H1 (cell line): ENCODE results near the gene CDK2. TPM values are rescaled to one million over a fixed set of nuclear protein-coding genes. Genes with fewer than 3 reads are reported as not detected.

Experiments
- CTCF ChIA-PET: fragments of 300-600 bp; sonication (Branson Sonifier 250); formaldehyde crosslinking; loops from one replicate; lab custom pipeline; 2021; ENCODE audit not compliant: partially characterized antibody; lab: Charles Lee
- POLR2A ChIA-PET: fragments of 300-600 bp; sonication (Branson Sonifier 250); formaldehyde crosslinking; loops from one replicate; lab custom pipeline; 2021; ENCODE audit warnings: inconsistent platforms; ENCODE audit not compliant: partially characterized antibody; lab: Charles Lee
- DNase-seq, 2 experiments: peaks; one replicate each; pipeline versions ENCODE4 v3.0.0 to v3.0.0-alpha.2; 2010 to 2022; ENCODE audit warnings: low spot score in 2 of 2, low read depth in 1 of 2, mixed read lengths in 1 of 2
- FAIRE-seq: peaks from 2 replicates; lab custom pipeline; 2011; peaks lifted over from hg19 to GRCh38; lab: Jason Lieb, UNC
- H2AFZ ChIP-seq: 2 replicates; pipeline ENCODE4 v1.8.1; 2012; ENCODE audit warnings: low read length, inconsistent platforms
- H2AK5ac ChIP-seq: 2 replicates; pipeline ENCODE4 v1.6.1; 2013; ENCODE audit warnings: low read depth, low read length
- H2BK120ac ChIP-seq: replicated peaks from 2 replicates; pipeline ENCODE3; 2013; ENCODE audit warnings: low read depth, low read length, inconsistent platforms
- H2BK12ac ChIP-seq: 2 replicates; pipeline ENCODE4 v1.6.1; 2013; ENCODE audit warnings: low read depth, low read length
- H2BK15ac ChIP-seq: 2 replicates; pipeline ENCODE4 v1.6.1; 2013; ENCODE audit warnings: low read length
- H2BK20ac ChIP-seq: 2 replicates; pipeline ENCODE4 v1.6.1; 2013; ENCODE audit warnings: low read length
- H2BK5ac ChIP-seq: 2 replicates; pipeline ENCODE4 v1.6.1; 2013; ENCODE audit warnings: low read depth, low read length
- H3K14ac ChIP-seq: 2 replicates; pipeline ENCODE4 v1.6.1; 2013; ENCODE audit warnings: inconsistent platforms; ENCODE audit not compliant: insufficient read length
- H3K18ac ChIP-seq: 2 replicates; pipeline ENCODE4 v1.6.1; 2013; ENCODE audit warnings: low read length; ENCODE audit errors: extremely low read depth
- H3K23ac ChIP-seq: 2 replicates; pipeline ENCODE4 v1.6.1; 2013; ENCODE audit warnings: inconsistent platforms; ENCODE audit not compliant: insufficient read length
- H3K23me2 ChIP-seq: 2 replicates; pipeline ENCODE4 v1.6.1; 2013; ENCODE audit warnings: low read depth, low read length
- H3K27ac ChIP-seq: 2 replicates; pipeline ENCODE4 v1.6.1; 2011; ENCODE audit warnings: low read depth, low read length, inconsistent platforms
- H3K27me3 ChIP-seq, 4 experiments: replicated peaks in 1 of 4; 1 replicate in 1 of 4; 2 replicates in 3 of 4; pipeline versions ENCODE4 v1.6.1 to v1.8.1; 2011 to 2013; ENCODE audit warnings: low read length in 3 of 4, mild to moderate bottlenecking in 3 of 4, inconsistent platforms in 2 of 4, mixed read lengths in 2 of 4, moderate library complexity in 1 of 4; ENCODE audit not compliant: control insufficient read depth in 3 of 4, insufficient read depth in 3 of 4; ENCODE audit errors: extremely low read depth in 1 of 4
- H3K36me3 ChIP-seq, 4 experiments: 2 replicates each; pipeline versions ENCODE4 v1.6.1 to v1.8.1; 2011 to 2013; ENCODE audit warnings: mild to moderate bottlenecking in 4 of 4, low read length in 3 of 4, moderate library complexity in 2 of 4, control low read depth in 1 of 4, inconsistent platforms in 1 of 4; ENCODE audit not compliant: insufficient read depth in 4 of 4, control insufficient read depth in 2 of 4
- H3K4ac ChIP-seq: replicated peaks from 2 replicates; pipeline ENCODE3; 2013; ENCODE audit warnings: low read length, low read depth, mixed read lengths, inconsistent platforms; ENCODE audit not compliant: insufficient read length
- H3K4me1 ChIP-seq, 4 experiments: replicated peaks in 1 of 4; 1 replicate in 1 of 4; 2 replicates in 3 of 4; pipeline versions ENCODE4 v1.6.1 to v1.8.1; 2011 to 2013; ENCODE audit warnings: low read length in 3 of 4, inconsistent platforms in 2 of 4, mixed read lengths in 1 of 4; ENCODE audit not compliant: insufficient read depth in 4 of 4, control insufficient read depth in 3 of 4
- H3K4me2 ChIP-seq, 2 experiments: 2 replicates each; pipeline versions ENCODE4 v1.6.1 to v1.8.1; 2011 to 2013; ENCODE audit warnings: low read depth in 2 of 2, low read length in 2 of 2, control low read depth in 1 of 2, inconsistent platforms in 1 of 2, mild to moderate bottlenecking in 1 of 2; ENCODE audit not compliant: insufficient read depth in 1 of 2
- H3K4me3 ChIP-seq, 4 experiments: fragments of 200-600, 300-600 bp in 1 of 4; sonication (generic), shearing (Covaris generic), sonication (Bioruptor Twin) in 1 of 4; 2 replicates each; pipeline versions ENCODE4 v1.5.1 to v1.8.1; 2011 to 2016; ENCODE audit warnings: low read length in 4 of 4, low read depth in 3 of 4, control low read depth in 2 of 4, inconsistent platforms in 2 of 4, mild to moderate bottlenecking in 2 of 4, mixed read lengths in 1 of 4, moderate library complexity in 1 of 4; ENCODE audit not compliant: insufficient read depth in 2 of 4; ENCODE audit errors: extremely low read depth in 1 of 4
- H3K56ac ChIP-seq: replicated peaks from 2 replicates; pipeline ENCODE3; 2013; ENCODE audit warnings: low read depth, mild to moderate bottlenecking, mixed read lengths, low read length, inconsistent platforms; ENCODE audit not compliant: insufficient read length
- H3K79me1 ChIP-seq: 2 replicates; pipeline ENCODE4 v1.6.1; 2013; ENCODE audit warnings: low read depth, low read length, control low read depth
- H3K79me2 ChIP-seq, 2 experiments: 2 replicates each; pipeline versions ENCODE4 v1.6.1 to v1.8.1; 2012 to 2013; ENCODE audit warnings: low read length in 2 of 2, mild to moderate bottlenecking in 2 of 2, inconsistent platforms in 1 of 2; ENCODE audit not compliant: insufficient read depth in 2 of 2, control insufficient read depth in 1 of 2
- H3K9ac ChIP-seq, 4 experiments: replicated peaks in 1 of 4; 1 replicate in 1 of 4; 2 replicates in 3 of 4; pipeline versions ENCODE4 v1.6.1 to v1.8.1; 2011 to 2013; ENCODE audit warnings: low read depth in 3 of 4, low read length in 3 of 4, control low read depth in 2 of 4, mild to moderate bottlenecking in 2 of 4, moderate library complexity in 2 of 4, inconsistent platforms in 1 of 4; ENCODE audit errors: extremely low read depth in 1 of 4
- H3K9me3 ChIP-seq, 2 experiments: 2 replicates each; pipeline versions ENCODE4 v1.6.1 to v1.8.1; 2012 to 2013; ENCODE audit warnings: mild to moderate bottlenecking in 2 of 2, moderate library complexity in 2 of 2, control low read depth in 1 of 2, inconsistent platforms in 1 of 2, low read depth in 1 of 2, low read length in 1 of 2, mixed read lengths in 1 of 2; ENCODE audit not compliant: insufficient read depth in 2 of 2
- H4K20me1 ChIP-seq, 2 experiments: replicated peaks in 1 of 2; 2 replicates each; pipeline versions ENCODE3 to v1.8.1; 2011 to 2013; ENCODE audit warnings: inconsistent platforms in 2 of 2, low read length in 2 of 2, mild to moderate bottlenecking in 1 of 2; ENCODE audit not compliant: insufficient read depth in 2 of 2, control insufficient read depth in 1 of 2
- H4K5ac ChIP-seq: 2 replicates; pipeline ENCODE4 v1.6.1; 2013; ENCODE audit warnings: low read length, low read depth, mixed read lengths, inconsistent platforms; ENCODE audit not compliant: insufficient read length
- H4K8ac ChIP-seq: 2 replicates; pipeline ENCODE4 v1.8.0; 2013; ENCODE audit warnings: mild to moderate bottlenecking, moderate library complexity, low read length, inconsistent platforms; ENCODE audit not compliant: insufficient read depth; ENCODE audit errors: extremely low read depth
- H4K91ac ChIP-seq: replicated peaks from 2 replicates; pipeline ENCODE3; 2013; ENCODE audit warnings: low read length, mixed read lengths, inconsistent platforms; ENCODE audit not compliant: insufficient read length
- BRCA1 ChIP-seq: IDR thresholded peaks from 2 replicates; pipeline ENCODE4 v1.6.1; 2012; ENCODE audit warnings: low read depth, low read length, improper control_type of control experiment
- MAFK ChIP-seq: IDR thresholded peaks from 2 replicates; pipeline ENCODE4 v1.6.1; 2012; ENCODE audit warnings: low read depth, mild to moderate bottlenecking, improper control_type of control experiment, low read length
- TCF12 ChIP-seq: IDR thresholded peaks from 2 replicates; pipeline ENCODE4 v1.6.1; 2011; ENCODE audit warnings: low read depth, mild to moderate bottlenecking, low read length
- WGBS, 2 experiments: shearing (Covaris generic) in 1 of 2; methylation state at CpG; one replicate each; pipeline versions ENCODE4 v1.1.6 to v1.1.7; 2013 to 2015; ENCODE audit warnings: low lambda C conversion rate in 2 of 2, mixed read lengths in 2 of 2, inconsistent platforms in 1 of 2, low coverage in 1 of 2, missing lambda C conversion rate in 1 of 2; ENCODE audit not compliant: insufficient replicate concordance in 2 of 2, insufficient coverage in 1 of 2, insufficient read length in 1 of 2; ENCODE audit errors: extremely low coverage in 1 of 2, missing lambda C conversion rate in 1 of 2; 5-methylcytosine and 5-hydroxymethylcytosine counted together
- polyA plus RNA-seq, 7 experiments: library from polyadenylated mRNA; depleted of rRNA in 3 of 7; stranded (reverse) in 5 of 7; unstranded in 2 of 7; fragments of >200 nt in 5 of 7; fragments of 200-250 nt in 2 of 7; gene quantifications; 1 replicate in 5 of 7; 2 replicates in 1 of 7; 4 replicates in 1 of 7; pipeline versions ENCODE4 v1.2.1 to v1.2.3, GENCODE V29; 2011 to 2013; ENCODE audit warnings: missing spikeins in 2 of 7, mixed read lengths in 2 of 7
- total RNA-seq: library from RNA; stranded (reverse); fragmentation: NEBNext Ultra II Directional; extraction: Animal tissue kit (Norgen Biotek cat#: 25700); gene quantifications from 2 replicates; pipeline ENCODE4 v1.2.1, GENCODE V29; 2021

Gene CDK2
- total and polyA plus RNA-seq, 2 of the 8 experiments (the other 6 are each of a cell fraction or from before 2014, with no cell fraction given), result 39.4 to 42.5 TPM

DNA sequence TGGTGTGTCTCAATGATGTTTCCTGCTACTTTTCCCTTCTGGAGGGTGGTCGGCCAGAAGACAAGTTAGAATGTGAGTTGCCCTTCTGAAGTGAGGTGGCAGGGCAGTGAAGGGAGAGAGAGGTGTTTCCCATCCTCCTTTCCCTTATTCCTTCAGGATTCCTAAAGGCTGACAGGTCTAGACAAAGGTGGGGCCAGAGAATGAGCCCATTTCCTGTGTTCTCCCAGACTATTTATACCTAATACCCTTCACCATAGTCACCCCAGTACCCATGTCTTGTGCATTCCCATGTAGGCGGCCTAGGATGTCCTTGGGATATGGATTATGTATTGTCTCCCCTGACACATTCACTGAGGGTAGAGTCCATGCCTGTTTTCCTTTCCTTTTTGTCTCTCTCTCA is 28.6 kb upstream of the CDK2 start:
- Histone ChIP-seq H3K9me3 (no peaks in the 10 kb centered on the region), H2BK5ac (no peak overlapping the region), H2BK15ac (no peak overlapping the region), H4K20me1 (no peaks in the 10 kb centered on the region), H3K79me2 (no peaks in the 10 kb centered on the region), H3K4me1 (peaks cover 0 to 10% (median 2%) of the 10 kb centered on the region in 4 experiments; a peak in 4 of 7 replicates), H3K56ac (no peak overlapping the region)
- ChIA-PET CTCF (interaction anchor here (1.6 to 7.9 kb wide), 8 partner anchors 10 to 200 kb away, joined by 4 to 71 read pairs (median 7); partner anchors contain the start of genes DGKA, DNAJC14 and PYM1), POLR2A (interaction anchor here (1.1 kb wide), 2 partner anchors 21 to 111 kb away, joined by 3 to 4 read pairs; no protein-coding TSS in a partner anchor)
- TF ChIP-seq TCF12, result no peak
- TF ChIP-seq BRCA1, result no peak
- no peak for TF ChIP-seq MAFK
- TF ChIP-seq, all 59 proteins: peak for 0
- Histone ChIP-seq H3K36me3 (no peaks in the 10 kb centered on the region), H3K27ac (no peak overlapping the region), H2BK20ac (no peak overlapping the region), H4K5ac (no peak overlapping the region), H2BK120ac (no peak overlapping the region), H3K4me3 (no peak overlapping the region), H3K23ac (no peak overlapping the region), H3K4ac (no peak overlapping the region), H2BK12ac (no peak overlapping the region), H3K23me2 (peaks cover 2% of the 10 kb centered on the region; the same call in 1 of the 2 replicates), H3K9ac (no peak overlapping the region), H4K8ac (no peak overlapping the region), H2AFZ (no peak overlapping the region), H3K4me2 (no peak overlapping the region), H3K79me1 (no peaks in the 10 kb centered on the region), H4K91ac (no peak overlapping the region), H3K14ac (no peak overlapping the region), H2AK5ac (no peak overlapping the region), H3K27me3 (peaks cover 0 to 6% (median 4%) of the 10 kb centered on the region in 4 experiments; a peak in 6 of 7 replicates), H3K18ac (no peak overlapping the region)
- DNase-seq (no peak), FAIRE-seq (no peak)
- WGBS, 2 experiments, result 85% methylated on average over 2 of the region's 2 CpGs; no CpG with 5 or more reads in 1 of the 2 experiments
